Duodenal mucosa (tissue), 2 donors: ENCODE results near the gene ADK.

Experiments
- H3K27ac ChIP-seq: one replicate; pipeline ENCODE4 v1.7.0; 2013; ENCODE audit warnings: low read depth, low read length
- H3K27me3 ChIP-seq, 2 donors: one replicate each; pipeline ENCODE4 v1.7.0; 2013; ENCODE audit warnings: low read length in 2 of 2, control low read depth in 1 of 2; ENCODE audit not compliant: insufficient read depth in 2 of 2, control insufficient read depth in 1 of 2
- H3K36me3 ChIP-seq, 2 donors: one replicate each; pipeline ENCODE4 v1.7.0; 2013; ENCODE audit warnings: low read length in 2 of 2, control low read depth in 1 of 2; ENCODE audit not compliant: insufficient read depth in 2 of 2, control insufficient read depth in 1 of 2
- H3K4me1 ChIP-seq, 2 donors: one replicate each; pipeline ENCODE4 v1.7.0; 2013; ENCODE audit warnings: low read length in 2 of 2, control low read depth in 1 of 2; ENCODE audit not compliant: insufficient read depth in 2 of 2, control insufficient read depth in 1 of 2
- H3K4me3 ChIP-seq, 2 donors: one replicate each; pipeline ENCODE4 v1.7.0; 2013; ENCODE audit warnings: low read length in 2 of 2, low read depth in 1 of 2
- H3K9ac ChIP-seq, 2 donors: one replicate each; pipeline ENCODE4 v1.7.0; 2013; ENCODE audit warnings: low read length in 2 of 2, low read depth in 1 of 2
- H3K9me3 ChIP-seq, 2 donors: one replicate each; pipeline ENCODE4 v1.7.0; 2013; ENCODE audit warnings: low read length in 2 of 2, control low read depth in 1 of 2; ENCODE audit not compliant: control insufficient read depth in 1 of 2

The ADK gene

GRCh38 chr10:74738052-74738451, 587.0 kb downstream of the ADK start:
- no peak overlapping the region for H3K4me3 ChIP-seq
- no peaks in the 10 kb centered on the region for H3K36me3 ChIP-seq
- H3K9me3 ChIP-seq = no peaks in the 10 kb centered on the region
- H3K27ac ChIP-seq = no peak overlapping the region
- H3K27me3 ChIP-seq = no peaks in the 10 kb centered on the region
- H3K4me1 ChIP-seq = peaks cover 0 to 4% of the 10 kb centered on the region in 2 donors
- H3K9ac ChIP-seq = no peak overlapping the region

GRCh38 chr10:74738542-74738941, 587.5 kb downstream of the ADK start:
- H3K36me3 ChIP-seq = no peaks in the 10 kb centered on the region
- no peaks in the 10 kb centered on the region for H3K27me3 ChIP-seq
- no peak overlapping the region for H3K27ac ChIP-seq
- no peak overlapping the region for H3K9ac ChIP-seq
- peaks cover 0 to 4% of the 10 kb centered on the region in 2 donors for H3K4me1 ChIP-seq
- no peak overlapping the region for H3K4me3 ChIP-seq
- H3K9me3 ChIP-seq = no peaks in the 10 kb centered on the region

GRCh38 chr10:74738985-74739567, 588.1 kb downstream of the ADK start:
- Histone ChIP-seq H3K9ac (no peak overlapping the region), H3K36me3 (no peaks in the 10 kb centered on the region), H3K27ac (no peak overlapping the region), H3K27me3 (no peaks in the 10 kb centered on the region), H3K9me3 (no peaks in the 10 kb centered on the region), H3K4me3 (peak overlapping the region; percentile 15 to 32), H3K4me1 (peaks cover 0 to 4% of the 10 kb centered on the region in 2 donors)

GRCh38 chr10:74743401-74743800, 592.4 kb downstream of the ADK start:
- Histone ChIP-seq H3K4me1 (peaks cover 0 to 4% of the 10 kb centered on the region in 2 donors), H3K36me3 (no peaks in the 10 kb centered on the region), H3K4me3 (no peak overlapping the region), H3K27ac (no peak overlapping the region), H3K27me3 (no peaks in the 10 kb centered on the region), H3K9me3 (no peaks in the 10 kb centered on the region), H3K9ac (no peak overlapping the region)

GRCh38 chr10:74745449-74745848, 594.4 kb downstream of the ADK start:
- H3K36me3 ChIP-seq = no peaks in the 10 kb centered on the region
- no peak overlapping the region for H3K4me3 ChIP-seq
- H3K27ac ChIP-seq = no peak overlapping the region
- H3K4me1 ChIP-seq = no peaks in the 10 kb centered on the region
- no peaks in the 10 kb centered on the region for H3K27me3 ChIP-seq
- H3K9me3 ChIP-seq = no peaks in the 10 kb centered on the region
- no peak overlapping the region for H3K9ac ChIP-seq

- no peaks in the 10 kb centered on the region for H3K36me3 ChIP-seq
Observed at GRCh38 chr10:74746813-74747212, 595.8 kb downstream of the ADK start.

GRCh38 chr10:74748468-74749031, 597.5 kb downstream of the ADK start:
- H3K4me1 ChIP-seq = no peaks in the 10 kb centered on the region
- no peak overlapping the region for H3K27ac ChIP-seq
- H3K9me3 ChIP-seq = no peaks in the 10 kb centered on the region
- H3K27me3 ChIP-seq = no peaks in the 10 kb centered on the region
- H3K4me3 ChIP-seq = no peak overlapping the region
- no peak overlapping the region for H3K9ac ChIP-seq
- no peaks in the 10 kb centered on the region for H3K36me3 ChIP-seq

More at GRCh38 chr10:74746813-74747212, 595.8 kb downstream of the ADK start:
- H3K27ac ChIP-seq = no peak overlapping the region
- no peak overlapping the region for H3K9ac ChIP-seq
- no peak overlapping the region for H3K4me3 ChIP-seq
- H3K4me1 ChIP-seq = no peaks in the 10 kb centered on the region
- no peaks in the 10 kb centered on the region for H3K27me3 ChIP-seq
- H3K9me3 ChIP-seq = no peaks in the 10 kb centered on the region

GRCh38 chr10:74750848-74751274, 599.8 kb downstream of the ADK start:
- Histone ChIP-seq H3K4me3 (no peak overlapping the region), H3K4me1 (no peaks in the 10 kb centered on the region), H3K9ac (no peak overlapping the region), H3K27ac (no peak overlapping the region), H3K36me3 (no peaks in the 10 kb centered on the region), H3K9me3 (no peaks in the 10 kb centered on the region), H3K27me3 (no peaks in the 10 kb centered on the region)

- no peaks in the 10 kb centered on the region for H3K4me1 ChIP-seq
- no peaks in the 10 kb centered on the region for H3K27me3 ChIP-seq
- no peaks in the 10 kb centered on the region for H3K9me3 ChIP-seq
- H3K36me3 ChIP-seq = no peaks in the 10 kb centered on the region
- no peak overlapping the region for H3K4me3 ChIP-seq
- no peak overlapping the region for H3K9ac ChIP-seq
- H3K27ac ChIP-seq = no peak overlapping the region
Observed at GRCh38 chr10:74752371-74753040, 601.5 kb downstream of the ADK start.

GRCh38 chr10:74753442-74754211, 602.6 kb downstream of the ADK start:
- no peaks in the 10 kb centered on the region for H3K4me1 ChIP-seq
- H3K9me3 ChIP-seq = no peaks in the 10 kb centered on the region
- H3K9ac ChIP-seq = no peak overlapping the region
- no peak overlapping the region for H3K4me3 ChIP-seq
- H3K36me3 ChIP-seq = no peaks in the 10 kb centered on the region
- no peak overlapping the region for H3K27ac ChIP-seq
- H3K27me3 ChIP-seq = no peaks in the 10 kb centered on the region
